HG03039 (cell line): ENCODE data around the gene MTLN.
"Not testable (repeated sequence)": the region's sequence is repeated elsewhere in the genome, so short reads cannot be mapped to it uniquely, and the experiment has no call there.

ENCODE experiments used
- ATAC-seq: cut with Tn5 transposase; IDR thresholded peaks from one replicate; pipeline ENCODE4 v1.9.1; 2021; ENCODE audit warnings: mild to moderate bottlenecking, moderate library complexity; ENCODE audit not compliant: unreplicated experiment

MTLN gene

GRCh38 chr2:110204408-110205385, 7.7 kb downstream of the MTLN start, which contains the start of gene NPHP1:
Gene NPHP1 (minus strand): TSS chr2:110205013. CDS start chr2:110204968, 45 bp downstream.
- peak; percentile 92 for ATAC-seq

GRCh38 chr2:110198016-110198415, 14.3 kb downstream of the MTLN start:
- ATAC-seq: no peak

DNA sequence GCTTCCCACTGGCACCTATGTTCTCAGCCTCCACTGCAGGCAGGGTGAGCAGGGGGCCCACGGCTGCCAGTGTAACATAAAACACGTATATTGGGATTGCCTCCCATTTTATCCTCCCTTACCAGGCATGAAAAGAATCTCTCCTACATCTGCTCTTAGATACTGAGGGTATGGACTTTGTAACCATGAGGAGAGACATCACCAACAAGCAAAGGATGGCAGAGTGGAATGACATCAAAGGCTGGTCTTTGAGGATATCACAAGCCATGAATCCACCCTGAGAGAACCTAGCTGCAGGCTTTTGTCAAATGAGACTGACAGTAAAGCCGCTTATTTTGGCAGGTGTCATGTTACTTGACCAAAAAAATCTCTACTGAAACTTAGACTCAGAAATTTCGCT, 14.9 kb downstream of the MTLN start:
- no peak for ATAC-seq

GRCh38 chr2:110190169-110190568, 22.2 kb downstream of the MTLN start:
- not testable (repeated sequence) for ATAC-seq

DNA sequence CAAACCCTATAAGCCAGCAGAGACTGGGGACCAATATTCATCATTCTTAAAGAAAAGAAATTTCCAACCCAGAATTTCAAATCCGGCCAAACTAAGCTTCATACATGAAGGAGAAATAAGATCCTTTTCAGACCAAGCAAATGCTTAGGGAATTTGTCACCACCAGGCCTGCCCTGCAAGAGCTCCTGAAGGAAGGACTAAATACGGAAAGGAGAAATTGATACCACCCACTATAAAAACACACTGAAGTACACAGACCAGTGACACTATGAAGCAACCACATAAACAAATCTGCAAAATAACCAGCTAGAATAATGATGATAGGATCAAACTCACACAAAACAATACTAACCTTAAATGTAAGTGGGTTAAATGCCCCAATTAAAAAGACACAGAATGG, 29.9 kb downstream of the MTLN start:
- no peak for ATAC-seq

- ATAC-seq: no peak
These were observed 32.3 kb downstream of the MTLN start for GRCh38 chr2:110180036-110180435.

GRCh38 chr2:110173523-110173922, 38.8 kb downstream of the MTLN start:
- no peak for ATAC-seq

GRCh38 chr2:110172506-110172905, 39.8 kb downstream of the MTLN start:
- ATAC-seq: no peak

DNA sequence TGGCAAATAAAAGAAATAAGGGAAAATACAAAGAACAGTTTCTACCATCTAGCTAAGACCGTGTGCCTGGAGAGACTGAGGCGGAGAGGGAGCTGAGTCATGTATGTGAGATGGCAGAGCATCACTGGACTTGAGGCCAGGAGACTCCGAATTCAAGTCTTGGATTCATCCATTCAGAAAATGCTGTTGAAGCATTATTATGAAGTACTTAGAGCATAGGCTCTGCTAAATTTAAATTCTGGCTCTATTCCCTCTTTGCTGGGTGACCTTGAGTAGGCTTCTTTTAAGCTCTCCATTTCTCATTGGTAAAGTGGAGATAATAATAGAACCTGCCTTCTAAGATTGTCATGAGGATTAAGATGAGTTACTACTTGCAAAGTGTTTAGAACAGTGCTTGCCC, 42.2 kb downstream of the MTLN start:
- ATAC-seq: no peak

- ATAC-seq: no peak
These were observed 44.9 kb downstream of the MTLN start for GRCh38 chr2:110167326-110168000.

GRCh38 chr2:110166266-110166665, 46.1 kb downstream of the MTLN start:
- ATAC-seq: no peak
